ENCODE data around the gene CACNA2D3.

The CACNA2D3 gene

DNA sequence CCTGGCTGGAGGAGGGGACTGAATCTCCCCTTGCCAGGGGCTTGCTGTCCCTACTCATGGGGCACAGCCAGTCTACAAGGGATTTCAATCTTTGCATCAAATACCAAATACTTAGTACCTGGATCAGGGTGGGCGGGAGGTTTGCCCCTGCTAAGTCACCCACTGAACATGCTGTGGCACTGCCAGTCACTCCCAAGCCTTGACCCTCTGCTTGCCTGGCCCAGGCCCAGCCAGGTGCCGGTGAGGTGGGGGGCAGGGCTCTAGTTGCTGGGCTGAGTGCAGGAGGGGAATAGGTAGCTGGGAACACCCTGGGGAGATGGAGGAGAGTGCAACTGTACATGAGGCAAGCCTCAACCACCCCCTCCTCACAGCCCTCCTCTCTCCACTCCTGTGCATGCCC, 941.8 kb downstream of the CACNA2D3 start:
- Histone ChIP-seq H3K4me3 (ENCODE audit: low read length) (no peak overlapping the region), H3K79me2 (ENCODE audit: low read length) (no peaks in the 10 kb centered on the region), H3K36me3 (replicated peaks; ENCODE audit: insufficient read depth, low read length) (no peaks in the 10 kb centered on the region), H3F3A (ENCODE audit: insufficient read depth, low read length) (no peaks in the 10 kb centered on the region), H4K20me1 (ENCODE audit: insufficient read depth, low read length) (no peaks in the 10 kb centered on the region), H3K27ac (ENCODE audit: low read length) (no peak overlapping the region), H2AFZ (ENCODE audit: low read length) (no peak overlapping the region), H3K9me2 (replicated peaks; ENCODE audit: insufficient read depth, low read length) (no peaks in the 10 kb centered on the region), H3K4me2 (ENCODE audit: low read depth, low read length) (no peak overlapping the region), H3K9me3 (replicated peaks; ENCODE audit: insufficient read depth, low read length) (no peaks in the 10 kb centered on the region), H3K27me3 (replicated peaks; ENCODE audit: insufficient read depth, low read length) (no peaks in the 10 kb centered on the region), H3K4me1 (ENCODE audit: low read length) (no peaks in the 10 kb centered on the region), H3K9ac (ENCODE audit: low read length) (no peak overlapping the region)
- DNase-seq, result no peak
- TF ChIP-seq CTCF (IDR thresholded peaks at IDR 0.05; ENCODE audit: low read length) (no peak), EZH2 (optimal IDR thresholded peaks at IDR 0.05; ENCODE audit: low read depth, low read length) (no peak), EZH2phosphoT487 (IDR thresholded peaks at IDR 0.05; ENCODE audit: low read length) (no peak)

- Histone ChIP-seq H3K4me3 (ENCODE audit: low read length) (no peak overlapping the region), H3K27ac (ENCODE audit: low read length) (no peak overlapping the region), H4K20me1 (ENCODE audit: insufficient read depth, low read length) (no peaks in the 10 kb centered on the region), H3K4me2 (ENCODE audit: low read depth, low read length) (no peak overlapping the region), H3K79me2 (ENCODE audit: low read length) (no peaks in the 10 kb centered on the region), H3K36me3 (replicated peaks; ENCODE audit: insufficient read depth, low read length) (no peaks in the 10 kb centered on the region), H3K9ac (ENCODE audit: low read length) (no peak overlapping the region), H3K9me2 (replicated peaks; ENCODE audit: insufficient read depth, low read length) (no peaks in the 10 kb centered on the region), H2AFZ (ENCODE audit: low read length) (no peak overlapping the region), H3K9me3 (replicated peaks; ENCODE audit: insufficient read depth, low read length) (no peaks in the 10 kb centered on the region), H3K4me1 (ENCODE audit: low read length) (no peaks in the 10 kb centered on the region), H3K27me3 (replicated peaks; ENCODE audit: insufficient read depth, low read length) (no peaks in the 10 kb centered on the region), H3F3A (ENCODE audit: insufficient read depth, low read length) (no peaks in the 10 kb centered on the region)
- TF ChIP-seq EZH2 (optimal IDR thresholded peaks at IDR 0.05; ENCODE audit: low read depth, low read length) (no peak), EZH2phosphoT487 (IDR thresholded peaks at IDR 0.05; ENCODE audit: low read length) (no peak), CTCF (IDR thresholded peaks at IDR 0.05; ENCODE audit: low read length) (no peak)
- no peak for DNase-seq
These were observed 943.0 kb downstream of the CACNA2D3 start for GRCh38 chr3:55065331-55065730.

GRCh38 chr3:55066551-55067047, 944.2 kb downstream of the CACNA2D3 start:
- no peaks in the 10 kb centered on the region for H4K20me1 ChIP-seq (ENCODE audit: insufficient read depth, low read length)
- DNase-seq, result no peak

More at GRCh38 chr3:55066551-55067047, 944.2 kb downstream of the CACNA2D3 start:
- Histone ChIP-seq H3K27me3 (replicated peaks; ENCODE audit: insufficient read depth, low read length) (no peaks in the 10 kb centered on the region), H3K79me2 (ENCODE audit: low read length) (no peaks in the 10 kb centered on the region), H3K27ac (ENCODE audit: low read length) (no peak overlapping the region), H3F3A (ENCODE audit: insufficient read depth, low read length) (no peaks in the 10 kb centered on the region), H2AFZ (ENCODE audit: low read length) (no peak overlapping the region), H3K9ac (ENCODE audit: low read length) (no peak overlapping the region), H3K9me3 (replicated peaks; ENCODE audit: insufficient read depth, low read length) (no peaks in the 10 kb centered on the region), H3K4me1 (ENCODE audit: low read length) (no peaks in the 10 kb centered on the region), H3K4me3 (ENCODE audit: low read length) (no peak overlapping the region), H3K36me3 (replicated peaks; ENCODE audit: insufficient read depth, low read length) (no peaks in the 10 kb centered on the region), H3K9me2 (replicated peaks; ENCODE audit: insufficient read depth, low read length) (no peaks in the 10 kb centered on the region), H3K4me2 (ENCODE audit: low read depth, low read length) (no peak overlapping the region)
- TF ChIP-seq CTCF (IDR thresholded peaks at IDR 0.05; ENCODE audit: low read length) (no peak), EZH2 (optimal IDR thresholded peaks at IDR 0.05; ENCODE audit: low read depth, low read length) (no peak), EZH2phosphoT487 (IDR thresholded peaks at IDR 0.05; ENCODE audit: low read length) (no peak)
